Mucosa of descending colon (tissue), 3 donors: Measurements from ENCODE around the gene MEGF6. TPM values are rescaled to one million over a fixed set of nuclear protein-coding genes. Genes with fewer than 3 reads are reported as not detected.
A peak's percentile ranks its signal among the peaks of the same experiment; 100 is the strongest.

ENCODE experiments used
- ATAC-seq: fragments of 200-7000 bp; cut with Tn5 transposase; one replicate; pipeline ENCODE4 v1.9.1; 2020; ENCODE audit warnings: mild to moderate bottlenecking, moderate library complexity
- DNase-seq, 3 donors: peaks; one replicate each; pipeline ENCODE4 v3.0.0-alpha.2; 2020
- H3K36me3 ChIP-seq: fragments of 200-600 bp; one replicate; pipeline ENCODE4 v1.8.0; 2021; ENCODE audit warnings: low read depth, mild to moderate bottlenecking
- H3K4me1 ChIP-seq: fragments of 200-600 bp; one replicate; pipeline ENCODE4 v1.8.0; 2021; ENCODE audit warnings: low read depth, mild to moderate bottlenecking
- H3K4me3 ChIP-seq: fragments of 200-600 bp; one replicate; pipeline ENCODE4 v1.8.0; 2021; ENCODE audit warnings: mild to moderate bottlenecking
- H3K9me3 ChIP-seq: fragments of 200-600 bp; one replicate; pipeline ENCODE4 v1.8.0; 2021; ENCODE audit warnings: mild to moderate bottlenecking
- CTCF ChIP-seq: fragments of 200-600 bp; IDR thresholded peaks from one replicate; pipeline ENCODE4 v1.8.0; 2022; ENCODE audit warnings: antibody characterized with exemption, mild to moderate bottlenecking
- intact Hi-C, 2 donors: fragments of 100-400 bp; cut with DNase I in 1 of 2; cut with micrococcal nuclease in 1 of 2; formaldehyde crosslinking; loops; one replicate each; pipeline versions ENCODE4 v1.11.0 to v1.11.1; 2022; cut with DNase I, micrococcal nuclease
- total RNA-seq, 3 donors: library from RNA; stranded (reverse); fragmentation: NEBNext Ultra II Directional in 2 of 3; extraction: Animal tissue kit (Norgen Biotek cat#: 25700) in 2 of 3; gene quantifications; one replicate each; pipeline versions ENCODE4 v1.2.1 to v1.2.4, GENCODE V29; 2021 to 2023
- donor health status: DM: no; HTN: no; CAD: no; lungs with moderate emphysema.
- donor health status: DM: no; HTN: no; CAD: no.
- donor health status: DM: no; HTN: yes; CAD: no.

The MEGF6 gene
- total RNA-seq, 3 donors from 2014 or later = 6.2 to 12.2 (median 8.5) TPM

DNA sequence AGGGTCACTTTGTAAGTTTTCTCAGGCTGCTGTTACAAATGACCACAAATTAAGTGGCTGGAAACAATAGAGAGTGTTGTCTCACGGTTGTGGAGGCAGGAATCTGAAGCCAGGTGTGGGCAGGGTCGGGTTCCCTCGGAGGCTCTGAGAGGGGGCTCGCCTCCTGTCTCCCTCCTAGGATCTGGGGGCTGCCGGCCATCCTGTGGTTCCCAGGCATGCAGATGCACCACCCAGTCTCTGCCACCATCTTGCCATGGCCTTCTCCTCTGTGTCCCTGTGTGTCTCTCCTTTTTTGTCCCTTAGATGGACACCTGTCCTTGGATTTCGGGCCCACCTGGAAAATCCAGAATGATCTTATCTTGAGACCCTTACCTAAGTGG lies 45.8 kb upstream of the MEGF6 start:
- no peak overlapping the region for H3K4me3 ChIP-seq
- no peak for TF ChIP-seq CTCF
- no peaks in the 10 kb centered on the region for H3K9me3 ChIP-seq
- H3K4me1 ChIP-seq = peaks cover 7% of the 10 kb centered on the region
- DNase-seq (peak in 1 of 3 donors; percentile 11), ATAC-seq (no peak)
- intact Hi-C loops = no loop called here
- no peaks in the 10 kb centered on the region for H3K36me3 ChIP-seq

DNA sequence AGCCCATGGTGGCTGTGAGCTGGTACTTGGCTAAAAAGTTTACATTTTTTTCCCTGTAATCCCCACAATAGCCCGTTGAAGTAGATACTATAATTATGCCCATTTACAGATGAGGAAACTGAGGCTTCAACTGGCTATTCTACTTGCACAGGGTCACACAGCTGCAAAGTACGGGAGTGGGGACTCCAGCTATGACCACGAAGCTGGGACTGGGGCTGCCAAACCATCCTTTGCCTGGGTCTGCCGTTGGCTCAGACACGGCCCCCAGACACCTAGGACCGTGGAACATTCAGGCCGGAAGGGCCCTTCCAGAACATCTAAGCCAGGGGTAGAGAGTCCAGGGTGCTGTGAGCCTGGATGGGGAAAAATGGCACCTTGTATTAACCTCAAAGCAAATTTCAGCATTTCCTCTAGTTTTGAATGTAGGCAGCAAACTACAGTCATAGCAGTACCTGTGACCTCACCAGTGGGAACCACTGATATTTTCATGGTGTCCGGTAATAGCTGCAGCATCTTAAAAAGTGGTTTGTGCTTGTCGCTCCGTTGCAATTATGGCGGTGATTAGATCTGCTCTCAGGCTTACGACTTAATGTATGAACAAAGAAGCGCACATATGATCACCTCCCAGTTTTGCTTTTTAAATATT lies 45.3 kb upstream of the MEGF6 start:
- Histone ChIP-seq H3K4me3 (no peak overlapping the region), H3K4me1 (peaks cover 12% of the 10 kb centered on the region), H3K36me3 (no peaks in the 10 kb centered on the region), H3K9me3 (no peaks in the 10 kb centered on the region)
- peak in 1 of 3 donors; percentile 12 for DNase-seq
- no peak for TF ChIP-seq CTCF
- no peak for ATAC-seq
- intact Hi-C loops = no loop called here

DNA sequence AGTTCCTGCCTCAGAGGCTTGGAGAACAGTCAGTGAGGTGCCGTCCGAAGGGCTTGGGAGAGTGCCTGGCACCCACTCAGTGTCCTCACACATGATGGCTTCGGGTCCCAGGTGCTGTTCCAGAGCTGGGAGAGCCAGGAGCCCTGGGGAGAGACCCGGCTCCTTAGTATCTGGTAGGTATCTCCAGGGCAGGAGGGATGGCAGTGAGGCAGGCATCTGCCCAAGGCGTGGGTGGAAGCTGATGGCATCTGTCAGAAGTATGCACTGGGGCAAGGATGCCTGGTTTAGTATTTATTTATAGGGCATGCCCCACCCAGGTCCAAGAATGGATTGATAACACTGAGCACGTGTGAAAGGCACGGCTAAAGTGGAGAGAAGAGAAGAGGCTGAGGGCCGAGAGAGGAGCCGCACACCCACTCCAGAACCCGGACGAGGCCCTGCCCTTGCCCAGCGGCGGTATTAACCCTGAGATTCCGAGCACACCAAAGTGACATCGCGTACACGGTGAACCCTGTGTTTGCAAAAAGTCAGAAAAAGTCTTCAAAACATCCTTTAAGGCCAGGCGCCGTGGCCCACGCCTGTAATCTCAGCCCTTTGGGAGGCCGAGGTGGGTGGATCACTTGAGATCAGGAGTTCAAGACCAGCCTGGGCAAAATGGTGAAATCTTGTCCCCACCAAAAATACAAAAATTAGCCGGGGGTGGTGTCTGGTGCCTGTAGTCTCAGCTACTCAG lies 43.4 kb upstream of the MEGF6 start:
- ATAC-seq (no peak), DNase-seq (peak in 1 of 3 donors; percentile 18)
- H3K9me3 ChIP-seq = no peaks in the 10 kb centered on the region
- H3K4me1 ChIP-seq = peaks cover 25% of the 10 kb centered on the region
- intact Hi-C loops = no loop called here
- H3K4me3 ChIP-seq = no peak overlapping the region
- no peak for TF ChIP-seq CTCF
- H3K36me3 ChIP-seq = no peaks in the 10 kb centered on the region

DNA sequence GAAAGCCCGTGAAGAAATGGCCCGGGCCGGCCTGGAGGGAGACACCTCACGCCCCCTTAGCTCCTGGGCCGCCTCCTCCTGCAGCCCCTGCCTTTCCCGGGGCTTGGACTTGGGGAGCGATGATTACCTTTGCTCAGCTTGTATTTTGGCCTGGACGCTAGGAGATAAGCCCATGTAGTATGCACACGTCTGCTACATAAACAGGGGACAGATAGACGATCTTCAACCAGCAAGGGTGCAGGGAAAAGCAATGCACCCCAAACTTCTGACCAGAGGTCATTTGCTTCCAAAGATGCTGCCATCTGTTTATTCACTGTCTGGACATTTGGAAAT lies 41.9 kb upstream of the MEGF6 start:
- intact Hi-C loops = no loop called here
- ATAC-seq (no peak), DNase-seq (no peak)
- TF ChIP-seq CTCF = no peak
- H3K4me3 ChIP-seq = no peak overlapping the region
- no peaks in the 10 kb centered on the region for H3K36me3 ChIP-seq
- peaks cover 35% of the 10 kb centered on the region for H3K4me1 ChIP-seq
- H3K9me3 ChIP-seq = no peaks in the 10 kb centered on the region

GRCh38 chr1:3652548-3653285 lies 41.4 kb upstream of the MEGF6 start:
- H3K36me3 ChIP-seq = no peaks in the 10 kb centered on the region
- DNase-seq (peak in 1 of 3 donors; percentile 35), ATAC-seq (peak; percentile 10)
- TF ChIP-seq CTCF = no peak
- peaks cover 35% of the 10 kb centered on the region for H3K4me1 ChIP-seq
- intact Hi-C loops = no loop called here
- H3K4me3 ChIP-seq = no peak overlapping the region
- H3K9me3 ChIP-seq = no peaks in the 10 kb centered on the region
